ENCODE results near the gene TBX19.

GRCh38 chr1:168260393-168260792 is 20.3 kb upstream of the TBX19 start:
- no peak for TF ChIP-seq CTCF (IDR thresholded peaks at IDR 0.05)
- TF ChIP-seq POLR2A (IDR thresholded peaks at IDR 0.05) = no peak
